K562 (cell line): ENCODE data around the gene SELENOF. TPM values are rescaled to one million over a fixed set of nuclear protein-coding genes. Genes with fewer than 3 reads are reported as not detected.
A peak's percentile ranks its signal among the peaks of the same experiment; 100 is the strongest.

Source experiments
- EHMT2 ChIP-seq: fragments of 450-650 bp; IDR thresholded peaks from 2 replicates; pipeline ENCODE4 v1.6.1; 2018; ENCODE audit warnings: antibody characterized with exemption
- GATA2 ChIP-seq: sonication (generic); formaldehyde crosslinking; IDR thresholded peaks from 2 replicates; pipeline ENCODE4 v1.4.0; 2020; ENCODE audit warnings: mild to moderate bottlenecking, missing genetic modification reagents
- MAFK ChIP-seq: IDR thresholded peaks from 2 replicates; pipeline ENCODE4 v1.6.1; 2011; ENCODE audit warnings: low read length, improper control_type of control experiment
- MECOM ChIP-seq: fragments of 250-450 bp; sonication (Bioruptor Pico); IDR thresholded peaks from 2 replicates; pipeline ENCODE4 v1.8.0; 2022; ENCODE audit warnings: inconsistent platforms
- RB1 ChIP-seq: fragments of 450-650 bp; IDR thresholded peaks from 2 replicates; pipeline ENCODE4 v1.6.1; 2017; ENCODE audit warnings: low read depth, mild to moderate bottlenecking
- RBFOX2 ChIP-seq: fragments of 200-400 bp; formaldehyde crosslinking; IDR thresholded peaks from 2 replicates; pipeline ENCODE4 v1.6.1; 2017; ENCODE audit warnings: low read depth, mild to moderate bottlenecking, low read length, moderate library complexity
- SMARCA4 ChIP-seq: fragments of 450-650 bp; IDR thresholded peaks from 2 replicates; pipeline ENCODE4 v1.6.1; 2016
- XRCC5 ChIP-seq: fragments of 200-400 bp; formaldehyde crosslinking; IDR thresholded peaks from 2 replicates; pipeline ENCODE4 v1.6.1; 2017; ENCODE audit warnings: low read depth, mild to moderate bottlenecking, low read length
- ZNF184 ChIP-seq: sonication (generic); formaldehyde crosslinking; IDR thresholded peaks from 2 replicates; pipeline ENCODE4 v1.5.0; 2020; ENCODE audit warnings: missing genetic modification reagents
- ZNF224 ChIP-seq: sonication (generic); formaldehyde crosslinking; IDR thresholded peaks from 2 replicates; pipeline ENCODE4 v1.8.0; 2022; ENCODE audit warnings: mild to moderate bottlenecking, missing genetic modification reagents
- ZNF584 ChIP-seq: fragments of 200-800 bp; sonication (Bioruptor generic); IDR thresholded peaks from 2 replicates; pipeline ENCODE4 v1.6.1; 2016; ENCODE audit warnings: low read depth, mild to moderate bottlenecking, missing genetic modification characterization, missing compliant biosample characterization
- ZSCAN29 ChIP-seq: fragments of 450-650 bp; IDR thresholded peaks from 2 replicates; pipeline ENCODE4 v1.6.1; 2017
- polyA plus RNA-seq, 8 experiments: library from polyadenylated mRNA; depleted of rRNA in 4 of 8; stranded (reverse) in 5 of 8; unstranded in 3 of 8; fragments of >200 nt; fragmentation: Nextera tagmentation in 2 of 8; fragmentation: Illumina TruSeq in 1 of 8; extraction: Ambion mirVana in 2 of 8; extraction: Trizol in 1 of 8; gene quantifications; 2 replicates each; pipeline versions ENCODE4 v1.2.1 to v1.2.3, GENCODE V29; 2011 to 2014; ENCODE audit warnings: inconsistent platforms in 1 of 8, missing spikeins in 1 of 8
- total RNA-seq, 7 experiments: library from RNA; depleted of rRNA in 6 of 7; stranded (reverse); fragments of >200 nt in 6 of 7; fragmentation: Illumina TruSeq in 2 of 7; extraction: Trizol in 2 of 7; gene quantifications; 2 replicates each; pipeline versions ENCODE4 v1.2.1 to v1.2.3, GENCODE V29; 2011 to 2021; ENCODE audit warnings: low replicate concordance in 1 of 7
- TF ChIP-seq, protein P1 (sequence below): fragments of 450-650 bp; IDR thresholded peaks from 2 replicates; pipeline ENCODE4 v1.6.1; 2016; ENCODE audit warnings: mild to moderate bottlenecking
- TF ChIP-seq, protein P2 (sequence below): sonication (generic); formaldehyde crosslinking; IDR thresholded peaks from 2 replicates; pipeline ENCODE4 v1.8.0; 2023; ENCODE audit warnings: mild to moderate bottlenecking, missing genetic modification reagents
- TF ChIP-seq, protein P3 (sequence below): fragments of 450-650 bp; IDR thresholded peaks from 2 replicates; pipeline ENCODE4 v1.6.1; 2016; ENCODE audit warnings: low read depth

SELENOF gene
- total and polyA plus RNA-seq, 9 of the 15 experiments (the other 6 are each of a cell fraction or from before 2014, with no cell fraction given): 115 to 394 (median 215) TPM

DNA sequence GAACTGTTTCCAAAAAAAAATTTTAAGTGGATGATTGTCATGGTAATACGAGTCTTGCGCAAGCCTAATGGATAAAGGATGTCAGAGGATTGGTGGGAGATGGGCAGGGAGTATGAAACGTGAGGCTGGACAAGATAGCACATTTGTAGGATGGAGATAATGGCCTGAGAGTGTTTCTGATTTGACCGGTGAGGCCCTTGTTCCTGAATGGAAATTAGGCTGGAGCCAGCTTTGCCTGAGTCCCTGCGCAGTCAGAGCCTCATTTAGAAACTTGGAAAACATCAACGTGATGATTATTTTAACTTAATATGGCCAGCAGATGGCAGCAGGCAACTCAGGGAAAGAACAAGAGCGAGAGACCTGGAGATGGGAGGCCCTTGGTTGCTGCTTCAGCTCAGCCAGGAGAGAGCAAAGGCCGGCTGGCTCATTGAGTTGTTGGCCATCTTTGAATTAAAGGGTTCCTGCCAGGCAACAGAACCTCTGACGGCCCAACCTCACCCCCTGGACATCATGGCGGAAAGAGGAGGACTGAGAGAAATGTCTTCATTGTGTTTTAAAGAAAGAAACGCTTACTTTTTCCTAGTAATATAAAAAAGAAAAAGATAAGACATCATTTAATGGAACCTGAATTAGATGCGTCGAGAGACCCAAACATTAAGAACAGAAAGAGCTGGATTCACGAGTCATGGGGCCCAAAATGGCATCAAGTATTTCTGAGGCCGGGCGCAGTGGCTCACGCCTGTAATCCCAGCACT, 80.3 kb downstream of the SELENOF start (continued):
- TF ChIP-seq, protein P1, sequence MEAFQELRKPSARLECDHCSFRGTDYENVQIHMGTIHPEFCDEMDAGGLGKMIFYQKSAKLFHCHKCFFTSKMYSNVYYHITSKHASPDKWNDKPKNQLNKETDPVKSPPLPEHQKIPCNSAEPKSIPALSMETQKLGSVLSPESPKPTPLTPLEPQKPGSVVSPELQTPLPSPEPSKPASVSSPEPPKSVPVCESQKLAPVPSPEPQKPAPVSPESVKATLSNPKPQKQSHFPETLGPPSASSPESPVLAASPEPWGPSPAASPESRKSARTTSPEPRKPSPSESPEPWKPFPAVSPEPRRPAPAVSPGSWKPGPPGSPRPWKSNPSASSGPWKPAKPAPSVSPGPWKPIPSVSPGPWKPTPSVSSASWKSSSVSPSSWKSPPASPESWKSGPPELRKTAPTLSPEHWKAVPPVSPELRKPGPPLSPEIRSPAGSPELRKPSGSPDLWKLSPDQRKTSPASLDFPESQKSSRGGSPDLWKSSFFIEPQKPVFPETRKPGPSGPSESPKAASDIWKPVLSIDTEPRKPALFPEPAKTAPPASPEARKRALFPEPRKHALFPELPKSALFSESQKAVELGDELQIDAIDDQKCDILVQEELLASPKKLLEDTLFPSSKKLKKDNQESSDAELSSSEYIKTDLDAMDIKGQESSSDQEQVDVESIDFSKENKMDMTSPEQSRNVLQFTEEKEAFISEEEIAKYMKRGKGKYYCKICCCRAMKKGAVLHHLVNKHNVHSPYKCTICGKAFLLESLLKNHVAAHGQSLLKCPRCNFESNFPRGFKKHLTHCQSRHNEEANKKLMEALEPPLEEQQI: no peak
- peak; percentile 22; the same call in 1 of the 2 replicates for TF ChIP-seq RB1
- TF ChIP-seq RBFOX2: no peak
- no peak for TF ChIP-seq MAFK
- TF ChIP-seq MECOM (CRISPR knock-in tag): peak; percentile 68; the same call in 1 of the 2 replicates
- TF ChIP-seq EHMT2: no peak
- TF ChIP-seq SMARCA4: no peak
- TF ChIP-seq, protein P2, sequence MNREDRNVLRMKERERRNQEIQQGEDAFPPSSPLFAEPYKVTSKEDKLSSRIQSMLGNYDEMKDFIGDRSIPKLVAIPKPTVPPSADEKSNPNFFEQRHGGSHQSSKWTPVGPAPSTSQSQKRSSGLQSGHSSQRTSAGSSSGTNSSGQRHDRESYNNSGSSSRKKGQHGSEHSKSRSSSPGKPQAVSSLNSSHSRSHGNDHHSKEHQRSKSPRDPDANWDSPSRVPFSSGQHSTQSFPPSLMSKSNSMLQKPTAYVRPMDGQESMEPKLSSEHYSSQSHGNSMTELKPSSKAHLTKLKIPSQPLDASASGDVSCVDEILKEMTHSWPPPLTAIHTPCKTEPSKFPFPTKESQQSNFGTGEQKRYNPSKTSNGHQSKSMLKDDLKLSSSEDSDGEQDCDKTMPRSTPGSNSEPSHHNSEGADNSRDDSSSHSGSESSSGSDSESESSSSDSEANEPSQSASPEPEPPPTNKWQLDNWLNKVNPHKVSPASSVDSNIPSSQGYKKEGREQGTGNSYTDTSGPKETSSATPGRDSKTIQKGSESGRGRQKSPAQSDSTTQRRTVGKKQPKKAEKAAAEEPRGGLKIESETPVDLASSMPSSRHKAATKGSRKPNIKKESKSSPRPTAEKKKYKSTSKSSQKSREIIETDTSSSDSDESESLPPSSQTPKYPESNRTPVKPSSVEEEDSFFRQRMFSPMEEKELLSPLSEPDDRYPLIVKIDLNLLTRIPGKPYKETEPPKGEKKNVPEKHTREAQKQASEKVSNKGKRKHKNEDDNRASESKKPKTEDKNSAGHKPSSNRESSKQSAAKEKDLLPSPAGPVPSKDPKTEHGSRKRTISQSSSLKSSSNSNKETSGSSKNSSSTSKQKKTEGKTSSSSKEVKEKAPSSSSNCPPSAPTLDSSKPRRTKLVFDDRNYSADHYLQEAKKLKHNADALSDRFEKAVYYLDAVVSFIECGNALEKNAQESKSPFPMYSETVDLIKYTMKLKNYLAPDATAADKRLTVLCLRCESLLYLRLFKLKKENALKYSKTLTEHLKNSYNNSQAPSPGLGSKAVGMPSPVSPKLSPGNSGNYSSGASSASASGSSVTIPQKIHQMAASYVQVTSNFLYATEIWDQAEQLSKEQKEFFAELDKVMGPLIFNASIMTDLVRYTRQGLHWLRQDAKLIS (CRISPR knock-in tag): no peak
- no peak for TF ChIP-seq ZNF584 (CRISPR knock-in tag)
- TF ChIP-seq, protein P3, sequence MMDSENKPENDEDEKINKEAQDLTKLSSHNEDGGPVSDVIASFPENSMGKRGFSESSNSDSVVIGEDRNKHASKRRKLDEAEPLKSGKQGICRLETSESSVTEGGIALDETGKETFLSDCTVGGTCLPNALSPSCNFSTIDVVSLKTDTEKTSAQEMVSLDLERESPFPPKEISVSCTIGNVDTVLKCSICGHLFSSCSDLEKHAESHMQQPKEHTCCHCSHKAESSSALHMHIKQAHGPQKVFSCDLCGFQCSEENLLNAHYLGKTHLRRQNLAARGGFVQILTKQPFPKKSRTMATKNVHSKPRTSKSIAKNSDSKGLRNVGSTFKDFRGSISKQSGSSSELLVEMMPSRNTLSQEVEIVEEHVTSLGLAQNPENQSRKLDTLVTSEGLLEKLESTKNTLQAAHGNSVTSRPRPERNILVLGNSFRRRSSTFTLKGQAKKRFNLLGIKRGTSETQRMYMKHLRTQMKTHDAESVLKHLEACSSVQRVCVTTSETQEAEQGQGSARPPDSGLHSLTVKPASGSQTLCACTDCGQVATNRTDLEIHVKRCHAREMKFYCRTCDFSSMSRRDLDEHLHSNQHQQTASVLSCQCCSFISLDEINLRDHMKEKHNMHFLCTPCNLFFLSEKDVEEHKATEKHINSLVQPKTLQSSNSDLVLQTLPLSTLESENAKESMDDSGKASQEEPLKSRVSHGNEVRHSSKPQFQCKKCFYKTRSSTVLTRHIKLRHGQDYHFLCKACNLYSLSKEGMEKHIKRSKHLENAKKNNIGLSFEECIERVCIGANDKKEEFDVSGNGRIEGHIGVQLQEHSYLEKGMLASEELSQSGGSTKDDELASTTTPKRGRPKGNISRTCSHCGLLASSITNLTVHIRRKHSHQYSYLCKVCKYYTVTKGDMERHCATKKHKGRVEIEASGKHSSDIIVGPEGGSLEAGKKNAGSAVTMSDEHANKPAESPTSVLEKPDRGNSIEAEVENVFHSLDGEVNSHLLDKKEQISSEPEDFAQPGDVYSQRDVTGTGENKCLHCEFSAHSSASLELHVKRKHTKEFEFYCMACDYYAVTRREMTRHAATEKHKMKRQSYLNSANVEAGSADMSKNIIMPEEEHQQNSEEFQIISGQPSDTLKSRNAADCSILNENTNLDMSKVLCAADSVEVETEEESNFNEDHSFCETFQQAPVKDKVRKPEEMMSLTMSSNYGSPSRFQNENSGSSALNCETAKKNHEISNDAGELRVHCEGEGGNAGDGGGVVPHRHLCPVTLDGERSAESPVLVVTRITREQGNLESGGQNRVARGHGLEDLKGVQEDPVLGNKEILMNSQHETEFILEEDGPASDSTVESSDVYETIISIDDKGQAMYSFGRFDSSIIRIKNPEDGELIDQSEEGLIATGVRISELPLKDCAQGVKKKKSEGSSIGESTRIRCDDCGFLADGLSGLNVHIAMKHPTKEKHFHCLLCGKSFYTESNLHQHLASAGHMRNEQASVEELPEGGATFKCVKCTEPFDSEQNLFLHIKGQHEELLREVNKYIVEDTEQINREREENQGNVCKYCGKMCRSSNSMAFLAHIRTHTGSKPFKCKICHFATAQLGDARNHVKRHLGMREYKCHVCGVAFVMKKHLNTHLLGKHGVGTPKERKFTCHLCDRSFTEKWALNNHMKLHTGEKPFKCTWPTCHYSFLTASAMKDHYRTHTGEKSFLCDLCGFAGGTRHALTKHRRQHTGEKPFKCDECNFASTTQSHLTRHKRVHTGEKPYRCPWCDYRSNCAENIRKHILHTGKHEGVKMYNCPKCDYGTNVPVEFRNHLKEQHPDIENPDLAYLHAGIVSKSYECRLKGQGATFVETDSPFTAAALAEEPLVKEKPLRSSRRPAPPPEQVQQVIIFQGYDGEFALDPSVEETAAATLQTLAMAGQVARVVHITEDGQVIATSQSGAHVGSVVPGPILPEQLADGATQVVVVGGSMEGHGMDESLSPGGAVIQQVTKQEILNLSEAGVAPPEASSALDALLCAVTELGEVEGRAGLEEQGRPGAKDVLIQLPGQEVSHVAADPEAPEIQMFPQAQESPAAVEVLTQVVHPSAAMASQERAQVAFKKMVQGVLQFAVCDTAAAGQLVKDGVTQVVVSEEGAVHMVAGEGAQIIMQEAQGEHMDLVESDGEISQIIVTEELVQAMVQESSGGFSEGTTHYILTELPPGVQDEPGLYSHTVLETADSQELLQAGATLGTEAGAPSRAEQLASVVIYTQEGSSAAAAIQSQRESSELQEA: no peak
- no peak for TF ChIP-seq ZSCAN29
- no peak for TF ChIP-seq GATA2 (CRISPR knock-in tag)
- no peak for TF ChIP-seq ZNF184 (CRISPR knock-in tag)
- no peak for TF ChIP-seq ZNF224
- TF ChIP-seq XRCC5: no peak
